Peyer's patch (tissue), 4 donors: ENCODE measurements around the gene PTPN3. TPM values are rescaled to one million over a fixed set of nuclear protein-coding genes. Genes with fewer than 3 reads are reported as not detected.
A peak's percentile ranks its signal among the peaks of the same experiment; 100 is the strongest.

Experiments
- DNase-seq, 3 donors: peaks; one replicate each; pipeline ENCODE4 v3.0.0-alpha.2; 2017 to 2019
- H3K27ac ChIP-seq, 4 donors: fragments of 200-600 bp; sonication (generic); one replicate each; pipeline ENCODE4 v1.5.1; 2016 to 2019
- H3K27me3 ChIP-seq, 2 donors: fragments of 200-600 bp; sonication (generic); one replicate each; pipeline ENCODE4 v1.5.1; 2019
- H3K36me3 ChIP-seq, 3 donors: fragments of 200-600 bp; sonication (generic); one replicate each; pipeline ENCODE4 v1.5.1; 2016 to 2019
- H3K4me1 ChIP-seq, 4 donors: fragments of 200-600 bp; sonication (generic); one replicate each; pipeline ENCODE4 v1.5.1; 2016 to 2019
- H3K4me3 ChIP-seq, 4 donors: fragments of 200-600 bp; sonication (generic); 1 replicate in 3 of 4; 2 replicates in 1 of 4; pipeline ENCODE4 v1.5.1; 2016 to 2019; ENCODE audit warnings: mild to moderate bottlenecking in 1 of 4
- H3K9me3 ChIP-seq, 4 donors: fragments of 200-600 bp; sonication (generic); one replicate each; pipeline ENCODE4 v1.5.1; 2016 to 2019; ENCODE audit warnings: mild to moderate bottlenecking in 1 of 4
- POLR2A ChIP-seq, 2 donors: fragments of 450-650 bp; IDR thresholded peaks; one replicate each; pipeline ENCODE4 v1.5.1; 2017; ENCODE audit warnings: antibody characterized with exemption in 2 of 2, mild to moderate bottlenecking in 2 of 2, moderate library complexity in 2 of 2
- total RNA-seq, 4 donors: library from RNA; depleted of rRNA; stranded (reverse); fragments of >200 nt; gene quantifications; one replicate each; pipeline ENCODE4 v1.1.0, GENCODE V29; 2016
- TF ChIP-seq, protein P1 (sequence below), 6 experiments: fragments of 450-650 bp in 4 of 6; fragments of 200-600 bp in 2 of 6; sonication (generic) in 1 of 6; IDR thresholded peaks; one replicate each; pipeline ENCODE4 v1.5.1; 2017 to 2019; ENCODE audit warnings: antibody characterized with exemption in 6 of 6, mild to moderate bottlenecking in 3 of 6, moderate library complexity in 1 of 6

The PTPN3 gene
- total RNA-seq, 4 donors from 2014 or later: 17.3 to 53.6 (median 37.4) TPM

DNA sequence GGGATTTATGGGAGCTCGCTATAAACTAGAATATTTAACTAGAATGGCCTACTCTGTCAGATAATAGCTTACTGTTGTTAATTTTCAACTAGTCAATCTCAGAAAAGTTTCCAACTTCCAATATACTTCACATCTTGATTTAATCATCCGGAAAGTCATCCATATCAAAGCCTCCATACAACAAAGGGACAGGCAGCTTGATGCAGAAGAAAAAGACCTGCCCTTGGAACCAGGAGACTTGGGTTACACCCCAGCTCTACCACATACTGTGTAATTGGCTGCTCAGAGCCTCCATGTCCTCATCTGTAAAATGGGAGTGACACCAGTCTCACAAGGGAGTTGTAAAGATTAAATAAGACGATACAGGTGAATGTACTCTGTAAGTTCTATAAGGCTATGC lies 1.9 kb downstream of the PTPN3 start:
- DNase-seq: no peak

DNA sequence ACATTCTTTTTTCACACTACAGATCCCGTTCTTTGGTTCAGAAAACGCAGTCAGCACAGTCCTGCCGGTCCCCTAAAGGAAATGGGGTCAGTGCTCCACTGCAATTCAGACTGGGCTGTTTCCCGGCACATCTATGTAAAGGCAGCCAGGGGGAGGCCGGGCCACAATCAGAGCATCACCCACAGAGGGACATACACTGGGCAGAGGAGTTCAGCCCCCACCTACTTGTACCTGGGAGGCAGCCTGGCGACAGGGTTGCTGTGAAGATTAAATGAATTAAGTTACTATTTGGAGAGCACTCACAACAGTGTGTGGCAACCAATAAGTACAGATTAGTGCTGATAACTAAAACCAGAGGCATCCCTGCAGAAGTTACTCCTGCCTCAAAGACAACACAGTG lies 4.5 kb downstream of the PTPN3 start:
- Histone ChIP-seq H3K27ac (no peak overlapping the region), H3K4me1 (peaks cover 0 to 29% (median 2%) of the 10 kb centered on the region in 4 donors), H3K36me3 (no peaks in the 10 kb centered on the region), H3K9me3 (no peaks in the 10 kb centered on the region), H3K4me3 (no peak overlapping the region), H3K27me3 (no peaks in the 10 kb centered on the region)
- no peak for DNase-seq
- TF ChIP-seq, protein P1, sequence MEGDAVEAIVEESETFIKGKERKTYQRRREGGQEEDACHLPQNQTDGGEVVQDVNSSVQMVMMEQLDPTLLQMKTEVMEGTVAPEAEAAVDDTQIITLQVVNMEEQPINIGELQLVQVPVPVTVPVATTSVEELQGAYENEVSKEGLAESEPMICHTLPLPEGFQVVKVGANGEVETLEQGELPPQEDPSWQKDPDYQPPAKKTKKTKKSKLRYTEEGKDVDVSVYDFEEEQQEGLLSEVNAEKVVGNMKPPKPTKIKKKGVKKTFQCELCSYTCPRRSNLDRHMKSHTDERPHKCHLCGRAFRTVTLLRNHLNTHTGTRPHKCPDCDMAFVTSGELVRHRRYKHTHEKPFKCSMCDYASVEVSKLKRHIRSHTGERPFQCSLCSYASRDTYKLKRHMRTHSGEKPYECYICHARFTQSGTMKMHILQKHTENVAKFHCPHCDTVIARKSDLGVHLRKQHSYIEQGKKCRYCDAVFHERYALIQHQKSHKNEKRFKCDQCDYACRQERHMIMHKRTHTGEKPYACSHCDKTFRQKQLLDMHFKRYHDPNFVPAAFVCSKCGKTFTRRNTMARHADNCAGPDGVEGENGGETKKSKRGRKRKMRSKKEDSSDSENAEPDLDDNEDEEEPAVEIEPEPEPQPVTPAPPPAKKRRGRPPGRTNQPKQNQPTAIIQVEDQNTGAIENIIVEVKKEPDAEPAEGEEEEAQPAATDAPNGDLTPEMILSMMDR (IDR thresholded peaks at IDR 0.05): no peak
- no peak for TF ChIP-seq POLR2A (IDR thresholded peaks at IDR 0.05)

More for the DNA sequence above, 1.9 kb downstream of the PTPN3 start:
- Histone ChIP-seq H3K4me3 (peak overlapping the region in 2 of 4 donors; percentile 68 to 78), H3K27ac (peak overlapping the region in 2 of 4 donors; percentile 82 to 97), H3K9me3 (no peaks in the 10 kb centered on the region), H3K27me3 (peaks cover 0 to 10% of the 10 kb centered on the region in 2 donors), H3K36me3 (no peaks in the 10 kb centered on the region), H3K4me1 (peaks cover 0 to 28% (median 0%) of the 10 kb centered on the region in 4 donors)
- TF ChIP-seq, protein P1 (IDR thresholded peaks at IDR 0.05): no peak
- TF ChIP-seq POLR2A (IDR thresholded peaks at IDR 0.05): peak in 1 of 2 donors; percentile 23

DNA sequence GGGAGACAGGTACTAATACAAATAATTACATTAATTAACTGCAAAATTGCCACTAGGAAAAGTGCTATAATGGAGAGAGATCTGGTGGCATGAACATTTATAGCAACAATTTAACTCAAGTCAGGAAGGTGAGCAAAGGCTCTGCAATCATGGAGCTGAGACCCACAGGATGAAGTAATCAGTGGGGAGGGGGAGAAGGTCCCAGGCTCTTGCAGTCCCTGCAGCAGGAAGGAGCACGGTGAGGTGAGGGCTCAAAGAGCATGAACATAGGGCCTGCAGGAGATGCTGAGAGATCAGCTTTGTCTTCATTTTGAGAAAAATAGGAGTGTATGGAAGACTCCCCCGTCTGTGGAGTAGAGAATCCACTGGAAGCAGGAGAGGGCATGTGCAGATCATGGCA lies 6.5 kb downstream of the PTPN3 start:
- no peak for DNase-seq
- no peak overlapping the region for H3K4me3 ChIP-seq
- H3K4me1 ChIP-seq: peaks cover 0 to 27% (median 2%) of the 10 kb centered on the region in 4 donors
- H3K27me3 ChIP-seq: no peaks in the 10 kb centered on the region
- H3K27ac ChIP-seq: no peak overlapping the region
- H3K36me3 ChIP-seq: no peaks in the 10 kb centered on the region
- no peaks in the 10 kb centered on the region for H3K9me3 ChIP-seq
- TF ChIP-seq POLR2A (IDR thresholded peaks at IDR 0.05): no peak
- TF ChIP-seq, protein P1 (IDR thresholded peaks at IDR 0.05): no peak

DNA sequence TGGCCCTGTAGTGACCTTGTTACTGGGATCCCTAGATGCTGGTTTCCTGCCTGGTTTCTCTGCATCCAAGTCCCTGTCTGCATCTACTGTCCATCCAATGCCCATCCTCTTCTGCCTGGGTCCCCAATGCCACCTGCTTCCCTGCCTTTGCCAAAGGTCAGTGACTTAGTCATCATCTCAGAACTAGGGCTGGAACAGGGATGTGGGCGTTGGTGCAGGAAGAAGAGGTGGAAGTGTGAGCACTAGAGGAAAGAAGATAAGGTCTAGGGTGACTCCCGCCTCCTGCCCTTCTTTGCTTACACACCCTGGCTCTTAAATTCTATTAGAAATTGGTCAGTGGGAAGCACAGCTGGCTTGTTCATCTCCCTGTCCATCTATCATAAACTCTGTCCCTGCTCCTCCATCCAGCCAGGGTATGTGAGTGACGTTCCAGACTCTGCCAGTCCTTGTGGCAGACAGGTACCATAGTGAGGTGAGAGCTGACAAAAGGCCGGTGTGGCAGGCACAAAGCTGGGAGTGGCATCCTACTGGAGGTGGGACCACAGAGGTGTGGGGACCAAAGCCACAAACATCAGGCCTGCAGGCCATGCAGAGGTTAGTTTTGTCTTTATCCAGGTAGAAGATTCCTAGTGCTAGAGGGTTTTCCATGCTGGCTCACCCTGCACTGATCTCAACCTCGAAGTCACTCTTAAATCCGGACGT lies 9.2 kb downstream of the PTPN3 start:
- peak overlapping the region in 3 of 4 donors; percentile 12 to 79 (median 39) for H3K27ac ChIP-seq
- TF ChIP-seq, protein P1 (IDR thresholded peaks at IDR 0.05): no peak
- TF ChIP-seq POLR2A (IDR thresholded peaks at IDR 0.05): no peak
- no peaks in the 10 kb centered on the region for H3K36me3 ChIP-seq

DNA sequence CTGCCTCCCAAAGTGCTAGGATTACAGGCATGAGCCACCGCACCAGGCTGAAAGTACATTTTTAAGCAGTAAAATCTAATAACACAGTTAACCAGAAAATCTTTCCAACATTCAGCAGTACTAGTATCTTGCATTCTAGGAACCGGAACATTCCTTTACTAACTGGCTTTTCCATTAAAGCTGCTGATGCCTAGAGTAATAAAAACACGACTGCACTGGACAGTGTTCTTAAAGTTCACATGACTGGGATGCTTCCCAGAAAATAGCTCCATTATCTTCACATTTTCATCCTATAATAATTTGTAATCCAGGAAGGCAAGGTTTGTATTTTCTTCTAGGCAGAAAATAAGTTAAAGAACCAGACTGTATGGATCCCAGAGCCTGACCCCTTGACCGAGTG lies 9.8 kb downstream of the PTPN3 start:
- no peak for DNase-seq
- H3K27me3 ChIP-seq: no peaks in the 10 kb centered on the region
- peak overlapping the region in 1 of 4 donors; percentile 79 for H3K27ac ChIP-seq
- H3K4me3 ChIP-seq: no peak overlapping the region
- peaks cover 0 to 14% (median 2%) of the 10 kb centered on the region in 4 donors for H3K4me1 ChIP-seq
- H3K9me3 ChIP-seq: no peaks in the 10 kb centered on the region
- TF ChIP-seq, protein P1 (IDR thresholded peaks at IDR 0.05): no peak
- TF ChIP-seq POLR2A (IDR thresholded peaks at IDR 0.05): no peak
- H3K36me3 ChIP-seq: no peaks in the 10 kb centered on the region

More for the DNA sequence above, 9.2 kb downstream of the PTPN3 start:
- Histone ChIP-seq H3K9me3 (no peaks in the 10 kb centered on the region), H3K4me1 (peaks cover 0 to 14% (median 2%) of the 10 kb centered on the region in 4 donors), H3K27me3 (no peaks in the 10 kb centered on the region), H3K4me3 (no peak overlapping the region)
- DNase-seq: peak in 2 of 3 donors; percentile 60 to 75
